COLO668 (cell line): Measurements from ENCODE around the gene METTL15.
"Not testable (repeated sequence)": the region's sequence is repeated elsewhere in the genome, so short reads cannot be mapped to it uniquely, and the experiment has no call there.

Experiments used
- DNase-seq: peaks from one replicate; lab custom pipeline; 2025; ENCODE audit not compliant: unreplicated experiment; lab: John Stamatoyannopoulos, UW

The METTL15 gene

GRCh38 chr11:28195449-28195848 is 87.3 kb downstream of the METTL15 start:
- DNase-seq: no peak

- DNase-seq: no peak
These were observed 101.7 kb downstream of the METTL15 start for GRCh38 chr11:28209906-28210305.

GRCh38 chr11:28222063-28222462 is 113.9 kb downstream of the METTL15 start:
- DNase-seq: not testable (repeated sequence)

GRCh38 chr11:28223577-28223976 is 115.4 kb downstream of the METTL15 start:
- DNase-seq: no peak

GRCh38 chr11:28223994-28224393 is 115.8 kb downstream of the METTL15 start:
- DNase-seq: no peak

GRCh38 chr11:28227460-28227859 is 119.3 kb downstream of the METTL15 start:
- no peak for DNase-seq

- DNase-seq: no peak
These were observed 120.2 kb downstream of the METTL15 start for GRCh38 chr11:28228196-28228895.

- no peak for DNase-seq
These were observed 123.3 kb downstream of the METTL15 start for GRCh38 chr11:28231475-28231874.

GRCh38 chr11:28232649-28233048 is 124.5 kb downstream of the METTL15 start:
- no peak for DNase-seq

GRCh38 chr11:28241760-28242159 is 133.6 kb downstream of the METTL15 start:
- DNase-seq: no peak

GRCh38 chr11:28242596-28242995 is 134.4 kb downstream of the METTL15 start:
- DNase-seq: no peak

- DNase-seq: no peak
These were observed 134.9 kb downstream of the METTL15 start for GRCh38 chr11:28243061-28243460.

- DNase-seq: no peak
These were observed 135.4 kb downstream of the METTL15 start for GRCh38 chr11:28243581-28243980.

GRCh38 chr11:28245131-28245530 is 136.9 kb downstream of the METTL15 start:
- DNase-seq: no peak

GRCh38 chr11:28250192-28250591 is 142.0 kb downstream of the METTL15 start:
- no peak for DNase-seq

- no peak for DNase-seq
These were observed 143.1 kb downstream of the METTL15 start for GRCh38 chr11:28251257-28251656.

GRCh38 chr11:28257761-28258160 is 149.6 kb downstream of the METTL15 start:
- DNase-seq: no peak

- no peak for DNase-seq
These were observed 151.1 kb downstream of the METTL15 start for GRCh38 chr11:28259177-28259843.

- no peak for DNase-seq
These were observed 160.7 kb downstream of the METTL15 start for GRCh38 chr11:28268925-28269324.

GRCh38 chr11:28269586-28269985 is 161.4 kb downstream of the METTL15 start:
- DNase-seq: no peak

- DNase-seq: not testable (repeated sequence)
These were observed 164.1 kb downstream of the METTL15 start for GRCh38 chr11:28272247-28272646.

GRCh38 chr11:28274216-28274615 is 166.0 kb downstream of the METTL15 start:
- DNase-seq: no peak

- no peak for DNase-seq
These were observed 176.0 kb downstream of the METTL15 start for GRCh38 chr11:28284196-28284595.
